Stimulated activated CD4-positive, alpha-beta T cell treated with anti-CD3 and anti-CD28 coated beads, Interleukin-15, amount 100 ng/mL, for 48 hours (primary cell): ENCODE data around the gene TMEM151B.

Experiments used
- DNase-seq, 2 donors: peaks; one replicate each; pipeline ENCODE4 v3.0.0-alpha.2; 2020; ENCODE audit warnings: low read depth in 2 of 2

The TMEM151B gene

GRCh38 chr6:44278774-44279697 is 8.8 kb downstream of the TMEM151B start:
- no peak for DNase-seq

GRCh38 chr6:44284121-44284520 is 13.9 kb downstream of the TMEM151B start:
- no peak for DNase-seq

GRCh38 chr6:44284867-44285266 is 14.6 kb downstream of the TMEM151B start:
- DNase-seq, result no peak

GRCh38 chr6:44285552-44286284 is 15.5 kb downstream of the TMEM151B start:
- no peak for DNase-seq

GRCh38 chr6:44286285-44286565 is 16.0 kb downstream of the TMEM151B start:
- DNase-seq, result no peak

GRCh38 chr6:44286747-44287146 is 16.5 kb downstream of the TMEM151B start:
- no peak for DNase-seq

GRCh38 chr6:44289726-44290260 is 19.5 kb downstream of the TMEM151B start:
- no peak for DNase-seq

- no peak for DNase-seq
These were observed 21.6 kb downstream of the TMEM151B start for GRCh38 chr6:44291841-44292240.

GRCh38 chr6:44292661-44293365 is 22.6 kb downstream of the TMEM151B start:
- no peak for DNase-seq

GRCh38 chr6:44294832-44295791 is 24.9 kb downstream of the TMEM151B start:
- DNase-seq, result no peak

GRCh38 chr6:44297063-44298038 is 27.1 kb downstream of the TMEM151B start:
- DNase-seq, result peak in 1 of 2 donors; percentile 51

- no peak for DNase-seq
These were observed 28.0 kb downstream of the TMEM151B start for GRCh38 chr6:44298055-44298803.

GRCh38 chr6:44298864-44299263 is 28.6 kb downstream of the TMEM151B start:
- DNase-seq, result no peak

GRCh38 chr6:44300292-44300823 is 30.1 kb downstream of the TMEM151B start:
- DNase-seq, result no peak

- DNase-seq, result no peak
These were observed 30.9 kb downstream of the TMEM151B start for GRCh38 chr6:44301106-44301505.

- DNase-seq, result no peak
These were observed 31.7 kb downstream of the TMEM151B start for GRCh38 chr6:44301782-44302564.

- DNase-seq, result no peak
These were observed 32.6 kb downstream of the TMEM151B start for GRCh38 chr6:44302856-44303255.

- no peak for DNase-seq
These were observed 33.6 kb downstream of the TMEM151B start for GRCh38 chr6:44303842-44304241.
